NCI-H526 (cell line): ENCODE results near the gene RBM26.
A peak's percentile ranks its signal among the peaks of the same experiment; 100 is the strongest.
"Not testable (repeated sequence)": the region's sequence is repeated elsewhere in the genome, so short reads cannot be mapped to it uniquely, and the experiment has no call there.

Experiments used
- DNase-seq, 2 experiments: peaks; one replicate each; lab custom pipeline; 2025; lab: John Stamatoyannopoulos, UW

Gene RBM26

GRCh38 chr13:79318664-79319063 lies 87.4 kb downstream of the RBM26 start:
- no peak for DNase-seq

DNA sequence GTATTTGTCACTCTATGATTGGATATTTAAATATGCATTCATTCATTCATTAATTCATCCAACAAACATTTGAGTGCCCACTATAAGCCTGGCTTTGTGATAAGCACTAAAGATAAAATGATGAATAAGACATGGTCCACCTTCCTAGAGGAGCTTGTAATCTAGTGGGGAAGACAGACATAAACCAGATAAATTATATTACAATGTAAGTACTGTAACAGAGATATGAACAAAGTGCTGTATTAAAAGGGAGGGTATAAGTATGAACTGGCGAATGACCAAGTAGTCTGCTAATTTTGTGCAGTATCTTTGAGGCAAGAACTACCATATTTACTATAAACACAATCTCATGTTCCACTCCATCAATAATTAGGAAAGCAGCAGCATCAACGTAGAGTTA lies 88.2 kb downstream of the RBM26 start:
- DNase-seq: no peak

DNA sequence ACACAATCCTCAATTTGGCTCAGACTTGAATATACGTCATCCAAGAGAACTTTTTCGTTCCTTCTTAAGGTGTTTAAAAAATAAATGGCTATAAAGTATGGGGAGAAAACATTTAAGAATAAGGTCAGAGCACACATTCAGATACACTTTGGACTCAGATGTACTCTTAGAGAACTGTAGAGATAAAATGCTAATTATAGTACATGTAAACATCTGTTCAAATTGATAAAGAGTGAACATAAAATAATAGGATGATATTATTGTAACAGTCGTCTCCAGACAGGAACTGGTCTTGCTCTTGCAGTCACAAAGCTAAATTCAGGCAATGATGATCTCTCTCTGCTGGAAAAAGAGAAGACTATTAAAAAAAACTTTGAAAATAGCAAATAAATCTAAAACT lies 91.4 kb downstream of the RBM26 start:
- DNase-seq: no peak

DNA sequence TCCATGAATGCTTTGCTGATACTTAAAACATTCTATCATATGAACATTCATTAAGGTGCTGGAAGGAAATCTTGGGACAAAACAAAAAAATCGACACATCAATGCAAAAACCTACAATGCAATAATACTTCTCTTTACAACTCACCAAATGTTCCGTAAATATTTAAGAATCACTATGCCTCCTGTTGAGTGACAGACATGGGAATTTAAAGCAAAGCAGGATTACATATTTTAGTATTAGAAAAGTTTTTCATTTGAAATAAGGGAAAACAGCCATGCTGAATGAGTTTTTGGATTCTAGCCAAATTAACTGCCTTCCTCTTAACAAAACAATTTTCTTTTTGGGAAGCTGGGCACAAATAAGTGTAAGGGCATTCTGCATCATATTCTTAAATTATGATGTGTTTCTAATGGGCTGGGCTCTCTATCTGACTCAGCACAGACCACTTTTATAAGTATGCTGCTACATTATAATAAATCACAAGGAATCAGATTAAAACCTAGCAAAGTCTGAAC lies 93.7 kb downstream of the RBM26 start:
- DNase-seq: no peak

- DNase-seq: no peak
Observed at GRCh38 chr13:79311386-79311785, 94.7 kb downstream of the RBM26 start.

- DNase-seq: no peak
Observed at GRCh38 chr13:79309690-79310089, 96.4 kb downstream of the RBM26 start.

- DNase-seq: no peak
Observed at GRCh38 chr13:79307866-79308298, 98.2 kb downstream of the RBM26 start.

- no peak for DNase-seq
Observed at GRCh38 chr13:79307433-79307861, 98.6 kb downstream of the RBM26 start.

DNA sequence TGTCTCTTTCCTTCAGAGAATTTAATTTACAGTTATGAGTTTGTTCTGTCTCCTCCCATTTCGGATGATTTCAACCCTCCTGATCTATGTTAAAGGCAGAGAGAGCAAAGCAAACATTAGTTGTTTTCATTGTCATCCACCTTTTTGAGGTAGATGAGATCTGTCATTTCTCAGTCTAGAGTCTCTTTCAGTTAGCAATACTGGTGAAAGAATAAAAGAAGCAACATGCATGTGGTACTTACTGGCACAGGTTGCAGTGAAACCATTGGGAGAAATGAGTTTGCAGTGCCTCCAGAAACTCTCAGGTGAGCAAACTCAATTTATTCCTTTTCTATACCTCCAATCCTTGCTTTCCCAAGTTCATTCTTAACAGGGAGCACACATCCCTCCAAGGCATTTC lies 99.4 kb downstream of the RBM26 start:
- no peak for DNase-seq

DNA sequence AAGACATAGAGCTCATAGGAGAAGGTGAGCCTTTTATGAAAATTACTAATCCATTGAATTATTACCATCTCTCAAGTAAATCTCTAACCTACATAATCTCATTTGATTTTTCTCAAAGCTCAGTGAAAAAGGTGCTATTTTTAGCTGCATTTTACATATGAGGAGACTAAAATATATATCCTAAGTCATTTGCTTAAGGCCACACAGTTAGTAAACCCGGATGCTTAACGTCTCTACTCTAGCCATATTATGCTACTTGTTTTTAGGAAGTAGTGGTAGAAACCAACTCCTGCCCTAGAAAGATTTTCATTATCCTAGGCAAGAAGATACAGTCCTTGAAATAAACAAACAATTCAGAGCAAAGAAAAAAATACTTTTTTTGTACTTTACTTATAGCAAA lies 108.9 kb downstream of the RBM26 start:
- DNase-seq: peak in 1 of 2 experiments; percentile 42

GRCh38 chr13:79295906-79296706 lies 109.9 kb downstream of the RBM26 start:
- no peak for DNase-seq

DNA sequence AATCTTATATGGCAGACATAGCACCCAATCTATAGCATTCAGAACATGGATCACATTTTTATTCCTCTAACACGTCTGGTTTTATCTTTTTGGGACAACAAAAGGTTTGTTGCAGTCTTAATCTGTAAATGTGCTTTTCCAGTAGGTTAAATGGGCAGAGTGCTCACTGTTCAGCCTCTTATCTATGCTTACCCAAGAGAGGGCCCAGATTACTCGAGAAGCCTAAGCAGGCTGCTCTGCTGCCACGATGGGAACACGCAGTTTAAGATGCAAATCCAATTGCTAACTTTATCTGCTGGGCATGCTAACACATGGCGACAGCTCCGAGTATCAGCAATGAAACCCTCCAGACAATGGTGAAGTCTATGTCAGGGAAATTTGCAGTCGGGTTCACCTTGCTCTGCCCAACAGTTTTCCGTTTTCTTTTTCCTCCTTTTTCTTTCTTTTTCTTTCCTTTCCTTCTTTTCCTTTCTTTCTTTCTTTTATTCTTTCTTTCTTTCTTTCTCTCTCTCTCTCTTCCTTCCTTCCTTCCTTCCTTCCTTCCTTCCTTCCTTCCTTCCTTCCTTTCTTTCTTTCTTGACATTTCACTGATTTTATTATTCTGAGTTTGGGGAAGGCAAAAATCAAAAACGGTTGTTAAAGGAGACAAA lies 115.3 kb downstream of the RBM26 start:
- DNase-seq: peak; percentile 72 to 90

DNA sequence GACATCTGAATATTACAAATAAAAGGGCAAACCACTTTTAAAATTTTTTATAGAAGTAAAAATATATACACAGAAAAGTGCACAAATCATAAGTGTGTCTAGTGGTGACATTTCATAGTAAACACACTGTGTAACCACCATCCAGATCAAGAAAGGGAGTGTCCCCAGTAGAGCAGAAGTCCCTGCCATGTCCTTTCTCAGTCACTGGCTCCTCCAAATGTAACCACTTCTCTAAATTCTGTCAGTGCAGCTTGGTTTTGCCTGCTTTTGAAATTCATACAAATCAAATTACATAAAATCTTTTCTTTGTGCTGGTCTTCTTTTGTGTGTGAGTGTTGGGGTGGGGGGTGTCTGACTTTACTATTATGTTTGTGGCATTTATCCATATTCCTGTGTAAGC lies 116.5 kb downstream of the RBM26 start:
- DNase-seq: no peak

DNA sequence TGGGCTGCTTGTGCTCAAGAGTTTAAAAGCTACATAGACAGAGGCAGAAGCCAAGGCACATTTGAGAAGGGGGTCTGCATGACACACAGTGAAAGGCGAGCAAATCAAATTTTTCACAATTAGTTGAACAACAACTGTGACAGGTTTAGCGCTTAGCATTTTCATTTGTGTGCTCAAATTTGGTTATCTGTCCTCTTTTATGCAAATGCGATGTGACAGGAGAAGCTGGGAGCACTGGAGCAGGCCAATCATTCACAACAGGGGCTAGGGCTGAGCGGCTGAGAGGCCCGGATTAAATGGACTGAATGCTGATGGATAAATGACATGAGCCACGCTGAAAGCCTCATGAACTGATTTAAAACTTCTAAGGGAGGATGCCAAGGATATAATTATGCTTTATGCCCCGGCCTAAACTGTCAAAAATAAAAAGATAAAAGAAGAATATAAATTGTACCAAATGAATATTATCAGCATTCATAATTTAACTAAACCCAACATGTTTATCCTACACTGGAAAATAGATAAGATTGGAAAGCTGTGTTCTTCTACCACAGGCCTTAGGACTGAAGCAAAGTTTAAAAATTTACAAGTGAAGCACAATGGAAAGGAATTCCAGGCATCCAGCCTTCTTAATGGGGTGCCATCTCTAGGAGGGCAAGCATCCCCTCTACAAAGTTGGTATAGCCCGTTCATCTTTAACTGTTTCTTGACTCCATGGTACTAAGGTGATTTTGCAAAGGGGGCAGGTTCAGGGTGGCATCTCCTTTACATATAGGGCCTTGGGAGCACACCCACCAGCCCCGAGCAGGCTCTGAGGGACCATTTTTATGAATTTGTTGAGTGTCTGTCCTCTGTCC lies 117.9 kb downstream of the RBM26 start:
- DNase-seq: peak; percentile 73 to 88

GRCh38 chr13:79285159-79285558 lies 120.9 kb downstream of the RBM26 start:
- DNase-seq: no peak

DNA sequence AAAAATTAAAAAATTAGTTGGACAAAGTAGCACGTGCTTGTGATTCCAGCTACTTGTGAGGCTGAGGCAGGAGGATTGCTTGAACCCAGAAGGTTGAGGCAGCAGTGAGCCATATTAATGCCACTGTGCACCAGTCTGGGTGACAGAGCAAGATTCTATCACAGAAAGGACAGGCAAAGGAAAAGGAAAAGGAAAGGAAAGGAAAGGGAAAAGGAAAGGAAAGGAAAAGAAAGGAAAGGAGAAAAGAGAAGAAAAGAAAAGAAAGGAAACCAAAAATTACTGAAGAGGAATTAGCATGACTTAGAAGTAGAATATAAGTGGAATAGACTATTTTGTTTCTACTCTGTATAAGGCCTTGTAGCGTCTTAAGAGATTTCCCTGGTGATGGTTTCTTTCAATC lies 122.3 kb downstream of the RBM26 start:
- no peak for DNase-seq

DNA sequence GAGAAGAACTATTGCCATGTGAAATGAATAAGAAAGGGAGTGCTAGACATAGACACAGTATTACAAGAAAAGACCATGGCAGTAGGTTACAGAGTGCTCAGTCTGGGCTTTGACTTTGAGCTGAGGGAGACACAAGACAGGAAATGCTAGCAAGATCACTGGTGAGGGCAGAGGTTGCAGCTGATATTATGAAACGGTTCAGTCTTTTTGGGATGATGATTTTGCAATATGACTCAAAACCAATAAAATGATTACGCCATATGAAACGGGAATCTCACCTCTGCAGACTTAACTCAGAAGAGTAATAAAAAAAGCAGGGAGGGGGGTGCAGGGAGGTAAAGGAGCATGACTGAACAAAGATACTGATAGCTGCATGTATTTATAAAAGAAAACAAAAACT lies 123.1 kb downstream of the RBM26 start:
- no peak for DNase-seq

DNA sequence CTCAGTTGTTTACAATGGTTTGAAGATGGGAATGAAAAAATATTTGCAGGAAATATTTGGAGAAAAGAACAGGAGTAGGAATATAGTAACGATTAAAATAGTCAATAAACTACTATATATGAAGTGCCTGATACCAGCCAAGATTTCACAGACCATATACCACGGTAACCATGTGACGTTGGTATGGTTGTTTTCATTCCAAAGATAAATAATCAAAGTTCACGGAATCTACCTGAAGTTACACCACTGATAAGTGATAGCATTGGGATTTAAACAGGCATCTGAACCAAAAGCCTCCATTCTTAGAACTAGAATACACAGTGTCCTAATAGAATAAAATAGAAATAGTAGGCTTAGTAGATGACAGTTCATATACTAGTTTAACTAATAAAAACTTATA lies 123.5 kb downstream of the RBM26 start:
- DNase-seq: no peak

GRCh38 chr13:79281339-79281747 lies 124.7 kb downstream of the RBM26 start:
- DNase-seq: no peak

DNA sequence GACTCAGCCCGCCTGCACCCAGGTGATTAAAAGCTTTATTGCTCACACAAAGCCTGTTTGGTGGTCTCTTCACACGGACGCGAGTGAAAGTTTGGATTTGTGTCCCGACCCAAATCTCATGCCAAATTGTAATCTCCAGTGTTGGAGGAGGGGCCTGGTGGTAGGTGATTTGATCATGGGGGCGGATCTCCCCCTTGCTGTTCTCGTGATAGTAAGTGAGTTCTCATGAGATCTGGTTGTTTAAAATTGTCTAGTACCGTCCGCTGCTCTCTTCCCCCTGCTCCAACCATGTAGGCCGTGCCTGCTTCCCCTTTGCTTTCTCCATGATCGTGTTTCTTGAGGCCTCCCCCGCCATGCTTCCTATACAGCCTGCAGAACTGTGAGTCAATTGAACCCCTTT lies 126.3 kb downstream of the RBM26 start:
- DNase-seq: not testable (repeated sequence)

DNA sequence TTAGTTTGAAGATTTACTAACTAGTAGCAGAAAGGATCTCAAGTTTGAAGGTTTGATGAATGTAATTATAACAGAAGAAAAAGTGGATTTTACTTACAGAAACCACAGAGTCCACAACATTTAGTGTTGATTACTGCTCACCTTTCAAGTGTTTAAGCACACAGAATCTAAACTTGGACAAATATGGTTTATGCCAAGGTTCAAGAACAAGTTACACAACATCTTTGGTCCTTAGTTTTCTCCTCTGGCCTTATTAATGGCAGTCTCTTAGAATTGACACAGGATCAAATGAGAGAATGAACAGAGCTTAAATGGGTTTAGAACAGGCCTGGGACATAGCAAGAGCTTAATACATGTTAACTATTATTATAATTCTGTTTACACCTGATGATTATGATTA lies 133.0 kb downstream of the RBM26 start:
- no peak for DNase-seq

DNA sequence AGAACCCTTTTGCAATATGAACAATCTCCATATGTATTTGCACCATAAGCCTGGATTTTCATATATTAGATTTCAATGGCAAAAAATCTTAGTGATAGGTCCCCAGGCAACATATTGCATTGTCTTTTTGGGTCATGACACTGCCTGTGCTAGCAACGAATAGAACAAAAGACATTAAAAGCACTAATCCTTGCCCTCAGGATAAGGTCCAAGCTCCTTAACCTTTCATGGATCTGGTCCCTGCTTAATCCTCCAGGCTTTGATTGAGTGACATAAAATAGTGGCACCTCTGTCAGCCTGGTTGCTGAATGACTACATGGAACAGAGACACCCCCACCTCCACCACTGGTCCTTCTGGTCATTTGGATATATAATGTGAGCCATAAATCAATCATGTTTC lies 134.4 kb downstream of the RBM26 start:
- no peak for DNase-seq
